ENCODE data around the gene SLC16A8.

DNA sequence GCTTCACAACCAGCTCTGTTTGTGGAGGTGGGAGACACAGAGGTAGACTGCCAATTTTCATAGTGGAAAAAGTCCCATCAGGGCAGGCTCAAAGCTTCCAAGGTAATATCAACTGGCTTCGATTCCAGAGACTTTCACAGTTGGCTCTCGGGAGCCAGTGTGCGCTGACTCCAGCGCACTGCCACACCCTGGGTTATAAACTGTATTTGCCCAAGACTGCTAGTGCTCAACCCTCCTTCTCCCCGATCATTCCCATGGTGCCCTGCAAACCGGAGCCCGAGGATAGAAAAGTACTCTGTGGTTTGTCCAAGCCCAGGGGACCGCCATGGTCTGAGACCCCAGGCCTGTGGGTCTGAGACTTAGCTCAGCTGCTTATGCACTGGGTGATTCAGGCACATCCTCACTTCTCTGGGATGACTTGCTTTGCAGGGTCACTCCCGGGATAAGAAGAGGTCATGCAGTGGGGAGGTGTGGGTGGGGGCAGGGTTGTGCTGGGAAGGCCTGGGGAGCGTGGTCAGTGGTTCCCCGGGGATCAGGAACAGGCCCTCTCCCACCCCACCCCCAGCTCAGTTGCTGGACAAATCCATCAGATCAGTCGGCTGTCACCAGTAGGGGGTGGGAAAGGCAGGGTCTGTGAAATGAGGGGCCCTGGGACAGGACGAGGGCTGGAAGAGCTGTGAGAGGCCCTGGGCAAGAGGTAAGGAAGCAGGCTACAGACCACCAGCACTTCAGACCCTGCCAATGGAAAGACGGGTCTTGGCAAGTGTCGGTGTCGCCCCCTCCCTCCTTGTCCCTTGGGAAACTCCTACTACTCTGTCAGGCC lies 53.5 kb downstream of the SLC16A8 start:
- TF ChIP-seq EZH2 (IDR thresholded peaks at IDR 0.05; ENCODE audit: insufficient read depth, low read length): no peak
- TF ChIP-seq, protein P1, sequence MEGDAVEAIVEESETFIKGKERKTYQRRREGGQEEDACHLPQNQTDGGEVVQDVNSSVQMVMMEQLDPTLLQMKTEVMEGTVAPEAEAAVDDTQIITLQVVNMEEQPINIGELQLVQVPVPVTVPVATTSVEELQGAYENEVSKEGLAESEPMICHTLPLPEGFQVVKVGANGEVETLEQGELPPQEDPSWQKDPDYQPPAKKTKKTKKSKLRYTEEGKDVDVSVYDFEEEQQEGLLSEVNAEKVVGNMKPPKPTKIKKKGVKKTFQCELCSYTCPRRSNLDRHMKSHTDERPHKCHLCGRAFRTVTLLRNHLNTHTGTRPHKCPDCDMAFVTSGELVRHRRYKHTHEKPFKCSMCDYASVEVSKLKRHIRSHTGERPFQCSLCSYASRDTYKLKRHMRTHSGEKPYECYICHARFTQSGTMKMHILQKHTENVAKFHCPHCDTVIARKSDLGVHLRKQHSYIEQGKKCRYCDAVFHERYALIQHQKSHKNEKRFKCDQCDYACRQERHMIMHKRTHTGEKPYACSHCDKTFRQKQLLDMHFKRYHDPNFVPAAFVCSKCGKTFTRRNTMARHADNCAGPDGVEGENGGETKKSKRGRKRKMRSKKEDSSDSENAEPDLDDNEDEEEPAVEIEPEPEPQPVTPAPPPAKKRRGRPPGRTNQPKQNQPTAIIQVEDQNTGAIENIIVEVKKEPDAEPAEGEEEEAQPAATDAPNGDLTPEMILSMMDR (IDR thresholded peaks at IDR 0.05; ENCODE audit: insufficient read depth, low read depth, low read length): no peak

Measured in astrocyte (in vitro differentiated cells and primary cell).